Caco-2 (cell line): ENCODE data around the gene ZNF511. TPM values are rescaled to one million over a fixed set of nuclear protein-coding genes. Genes with fewer than 3 reads are reported as not detected.
A peak's percentile ranks its signal among the peaks of the same experiment; 100 is the strongest.

Experiments
- BruUV-seq: library from RNA; stranded (reverse); fragments of 400-500 nt; replicated peaks from 2 replicates; lab custom pipeline; 2021; lab: Mats Ljungman, UMichigan
- CTCF ChIA-PET: fragments of 300-600 bp; sonication (Branson Sonifier 250); formaldehyde crosslinking; loops from one replicate; lab custom pipeline; 2022; ENCODE audit warnings: antibody characterized with exemption; lab: Charles Lee
- POLR2A ChIA-PET: fragments of 300-600 bp; sonication (Branson Sonifier 250); formaldehyde crosslinking; loops from one replicate; lab custom pipeline; 2022; ENCODE audit warnings: antibody characterized with exemption; lab: Charles Lee
- DNase-seq, 2 experiments: peaks; one replicate each; pipeline versions ENCODE4 v3.0.0 to v3.0.0-alpha.2; 2020 to 2022
- H3K27me3 ChIP-seq: replicated peaks from 2 replicates; pipeline ENCODE4 v1.6.0; 2011; ENCODE audit warnings: low read length; ENCODE audit not compliant: control insufficient read depth, insufficient read depth
- H3K36me3 ChIP-seq: 2 replicates; pipeline ENCODE4 v1.5.1; 2011; ENCODE audit warnings: low read length; ENCODE audit not compliant: control insufficient read depth, insufficient read depth
- H3K4me1 ChIP-seq: fragments of 250-450 bp; sonication (Bioruptor Pico); 2 replicates; pipeline ENCODE4 v1.5.1; 2020; ENCODE audit warnings: mild to moderate bottlenecking
- H3K4me3 ChIP-seq: 2 replicates; pipeline ENCODE4 v1.5.1; 2011; ENCODE audit warnings: low read depth, mild to moderate bottlenecking, control low read depth, low read length
- H3K9me3 ChIP-seq: fragments of 250-450 bp; sonication (Bioruptor Pico); 2 replicates; pipeline ENCODE4 v1.5.1; 2020; ENCODE audit warnings: mild to moderate bottlenecking, moderate library complexity
- H3K27ac Mint-ChIP-seq: one replicate; pipeline ENCODE4 v1.8.0; 2022; ENCODE audit warnings: mixed read lengths; ENCODE audit not compliant: unreplicated experiment
- H3K27me3 Mint-ChIP-seq: one replicate; pipeline ENCODE4 v1.8.0; 2022; ENCODE audit warnings: mixed read lengths; ENCODE audit not compliant: insufficient read depth, unreplicated experiment
- H3K36me3 Mint-ChIP-seq: one replicate; pipeline ENCODE4 v1.8.0; 2022; ENCODE audit warnings: mild to moderate bottlenecking, mixed read lengths; ENCODE audit not compliant: insufficient read depth, unreplicated experiment
- H3K4me1 Mint-ChIP-seq: one replicate; pipeline ENCODE4 v1.8.0; 2022; ENCODE audit warnings: low read depth, mixed read lengths; ENCODE audit not compliant: unreplicated experiment
- H3K4me3 Mint-ChIP-seq: one replicate; pipeline ENCODE4 v1.8.0; 2022; ENCODE audit warnings: mild to moderate bottlenecking, moderate library complexity, mixed read lengths; ENCODE audit not compliant: unreplicated experiment
- H3K9me3 Mint-ChIP-seq: one replicate; pipeline ENCODE4 v1.8.0; 2022; ENCODE audit warnings: mixed read lengths; ENCODE audit not compliant: unreplicated experiment
- CTCF ChIP-seq, 2 experiments: fragments of 200-600 bp in 1 of 2; IDR thresholded peaks; 1 replicate in 1 of 2; 2 replicates in 1 of 2; pipeline versions ENCODE4 v1.5.1 to v1.8.0; 2011 to 2022; ENCODE audit warnings: antibody characterized with exemption in 1 of 2, control low read depth in 1 of 2, inconsistent platforms in 1 of 2, low read depth in 1 of 2, low read length in 1 of 2, mild to moderate bottlenecking in 1 of 2, moderate library complexity in 1 of 2; ENCODE audit not compliant: insufficient read depth in 1 of 2, severe bottlenecking in 1 of 2, unreplicated experiment in 1 of 2
- intact Hi-C: fragments of 100-400 bp; cut with micrococcal nuclease; formaldehyde crosslinking; loops from one replicate; pipeline ENCODE4 v1.10.0; 2022; ENCODE audit not compliant: unreplicated experiment
- total RNA-seq: library from RNA; stranded (reverse); gene quantifications from 2 replicates; pipeline ENCODE4 v1.2.3, GENCODE V29; 2022

Gene ZNF511
- total RNA-seq, 1 experiment from 2014 or later, result 98.5 TPM

GRCh38 chr10:133356549-133357284 lies 48.0 kb downstream of the ZNF511 start:
- Mint-ChIP-seq H3K4me1 (peaks cover 21% of the 10 kb centered on the region), H3K4me3 (peak overlapping the region; percentile 81), H3K36me3 (peaks cover 26% of the 10 kb centered on the region), H3K27ac (peak overlapping the region; percentile 77), H3K27me3 (no peaks in the 10 kb centered on the region), H3K9me3 (no peaks in the 10 kb centered on the region)
- 0 out of 2 replicates have a peak, but pooled peaks cover 5% of the 10 kb centered on the region for H3K36me3 ChIP-seq
- ChIA-PET POLR2A (interaction anchor here (1.0 to 1.9 kb wide), 4 partner anchors 9 to 100 kb away, joined by 4 to 14 read pairs (median 6); partner anchors contain the start of gene ECHS1), CTCF (interaction anchor here (1.0 to 1.2 kb wide), 3 partner anchors 9 to 27 kb away, joined by 3 to 7 read pairs (median 7); no protein-coding TSS in a partner anchor)
- peaks cover 39% of the 10 kb centered on the region for H3K4me1 ChIP-seq
- H3K4me3 ChIP-seq, result peak overlapping the region; percentile 62
- no peak for DNase-seq
- TF ChIP-seq CTCF (IDR thresholded peaks at IDR 0.05; ENCODE audit: insufficient read depth in 1 of 2, low read depth in 1 of 2, low read length in 1 of 2, severe bottlenecking in 1 of 2, unreplicated experiment in 1 of 2), result no peak
- no peaks in the 10 kb centered on the region for H3K9me3 ChIP-seq
- intact Hi-C loops, result loop anchor here (1.0 to 2.0 kb wide), 2 partner anchors 16 to 38 kb away; partner anchors contain the start of genes ECHS1 and MTG1
- H3K27me3 ChIP-seq, result no peaks in the 10 kb centered on the region
- TSS peak; percentile 16 for BruUV-seq

GRCh38 chr10:133357285-133358161 lies 48.8 kb downstream of the ZNF511 start, which contains the start of gene FUOM:
Gene FUOM (minus strand): TSS chr10:133358019. CDS start chr10:133358007, 12 bp downstream.
- peak within 1 kb of the TSS; percentile 81 for H3K4me3 Mint-ChIP-seq
- BruUV-seq, result no TSS peak
- H3K36me3 ChIP-seq, result peaks cover 9% of the 10 kb centered on the region
- CTCF ChIA-PET, result interaction anchor here (0.7 to 1.2 kb wide), 5 partner anchors 9 to 28 kb away, joined by 3 to 7 read pairs (median 4); no protein-coding TSS in a partner anchor
- peaks cover 39% of the 10 kb centered on the region for H3K4me1 ChIP-seq
- no peaks in the 10 kb centered on the region for H3K9me3 Mint-ChIP-seq
- peak within 1 kb of the TSS; percentile 85 for H3K27ac Mint-ChIP-seq
- H3K9me3 ChIP-seq, result no peaks in the 10 kb centered on the region
- TF ChIP-seq CTCF (IDR thresholded peaks at IDR 0.05; ENCODE audit: insufficient read depth in 1 of 2, low read depth in 1 of 2, low read length in 1 of 2, severe bottlenecking in 1 of 2, unreplicated experiment in 1 of 2), result no peak
- H3K27me3 ChIP-seq, result no peaks in the 10 kb centered on the region
- peaks cover 26% of the 10 kb centered on the region for H3K4me1 Mint-ChIP-seq
- H3K27me3 Mint-ChIP-seq, result no peaks in the 10 kb centered on the region
- DNase-seq, result peak; percentile 91 to 94
- H3K36me3 Mint-ChIP-seq, result peaks cover 32% of the 10 kb centered on the region
- peak within 1 kb of the TSS; percentile 62 for H3K4me3 ChIP-seq
- POLR2A ChIA-PET, result interaction anchor here (0.8 to 1.9 kb wide), 9 partner anchors 9 to 100 kb away, joined by 3 to 14 read pairs (median 3); partner anchors contain the start of genes ECHS1 and PAOX
- intact Hi-C loops, result loop anchor here (1.0 to 2.0 kb wide), 2 partner anchors 15 to 37 kb away; partner anchors contain the start of genes ECHS1 and MTG1
